Activated gamma-delta T cell treated with anti-CD3 and anti-CD28 coated beads, Interleukin-2, amount 50 U/mL, for 16 hours (primary cell): ENCODE results near the gene ASPG.

Source experiments
- DNase-seq: peaks from one replicate; pipeline ENCODE4 v3.0.0-alpha.2; 2020; ENCODE audit warnings: low read depth

ASPG gene

GRCh38 chr14:104162495-104162894 is 77.0 kb downstream of the ASPG start:
- DNase-seq = no peak

GRCh38 chr14:104163541-104163940 is 78.0 kb downstream of the ASPG start:
- no peak for DNase-seq

- no peak for DNase-seq
Measured at GRCh38 chr14:104164041-104164440, 78.5 kb downstream of the ASPG start.

- no peak for DNase-seq
Measured at GRCh38 chr14:104164512-104164911, 79.0 kb downstream of the ASPG start.
